CD4-positive, CD25-positive, alpha-beta regulatory T cell (primary cell): ENCODE results near the gene CD300C. TPM values are rescaled to one million over a fixed set of nuclear protein-coding genes. Genes with fewer than 3 reads are reported as not detected.
"Not testable (repeated sequence)": the region's sequence is repeated elsewhere in the genome, so short reads cannot be mapped to it uniquely, and the experiment has no call there.

Experiments used
- ATAC-seq, 2 donors: fragments of 150-1000 bp; cut with Tn5 transposase; one replicate each; pipeline ENCODE4 v1.10.0; 2021; ENCODE audit warnings: low read depth in 2 of 2, moderate number of reproducible peaks in 2 of 2, moderate library complexity in 1 of 2
- DNase-seq, 3 donors: peaks; one replicate each; pipeline versions ENCODE4 v3.0.0 to v3.0.0-alpha.2; 2012 to 2022; ENCODE audit warnings: mixed read lengths in 1 of 3
- H3K27ac ChIP-seq: one replicate; pipeline ENCODE4 v1.7.0; 2013; ENCODE audit warnings: mild to moderate bottlenecking, low read length; ENCODE audit not compliant: insufficient read depth, poor library complexity, severe bottlenecking
- H3K27me3 ChIP-seq: one replicate; pipeline ENCODE4 v1.7.0; 2013; ENCODE audit warnings: low read length; ENCODE audit not compliant: control insufficient read depth, insufficient read depth
- H3K36me3 ChIP-seq: one replicate; pipeline ENCODE4 v1.7.0; 2013; ENCODE audit warnings: mild to moderate bottlenecking, low read length, moderate library complexity; ENCODE audit not compliant: control insufficient read depth, insufficient read depth
- H3K4me1 ChIP-seq: 2 replicates; pipeline ENCODE4 v1.7.0; 2013; ENCODE audit warnings: mild to moderate bottlenecking, low read length; ENCODE audit not compliant: insufficient read depth, control insufficient read depth, poor library complexity, severe bottlenecking
- H3K4me3 ChIP-seq: one replicate; pipeline ENCODE4 v1.7.0; 2013; ENCODE audit warnings: low read depth, mild to moderate bottlenecking, low read length, moderate library complexity
- H3K9me3 ChIP-seq, 2 experiments: 1 replicate in 1 of 2; 2 replicates in 1 of 2; pipeline ENCODE4 v1.7.0; 2013; ENCODE audit warnings: low read length in 2 of 2, mild to moderate bottlenecking in 1 of 2, moderate library complexity in 1 of 2; ENCODE audit not compliant: control insufficient read depth in 2 of 2
- H3K27ac Mint-ChIP-seq, 3 donors: one replicate each; pipeline ENCODE4 v1.8.0; 2020 to 2022; ENCODE audit warnings: mild to moderate bottlenecking in 3 of 3, mixed read lengths in 3 of 3, moderate library complexity in 2 of 3
- H3K27me3 Mint-ChIP-seq: one replicate; pipeline ENCODE4 v1.8.0; 2022; ENCODE audit warnings: mild to moderate bottlenecking, mixed read lengths
- H3K36me3 Mint-ChIP-seq: one replicate; pipeline ENCODE4 v1.8.0; 2020; ENCODE audit warnings: mixed read lengths
- H3K4me1 Mint-ChIP-seq, 4 donors: one replicate each; pipeline ENCODE4 v1.8.0; 2020 to 2022; ENCODE audit warnings: mixed read lengths in 4 of 4, mild to moderate bottlenecking in 1 of 4
- H3K4me3 Mint-ChIP-seq, 4 donors: one replicate each; pipeline ENCODE4 v1.8.0; 2020 to 2022; ENCODE audit warnings: mild to moderate bottlenecking in 4 of 4, mixed read lengths in 4 of 4, moderate library complexity in 3 of 4
- H3K9me3 Mint-ChIP-seq, 7 donors: one replicate each; pipeline ENCODE4 v1.8.0; 2020 to 2022; ENCODE audit warnings: mixed read lengths in 7 of 7, mild to moderate bottlenecking in 3 of 7, moderate library complexity in 2 of 7
- polyA plus RNA-seq, 4 donors: library from polyadenylated mRNA; unstranded; fragments of 300-500 nt; fragmentation: Illumina TruSeq; gene quantifications; one replicate each; pipeline ENCODE4 v1.2.3, GENCODE V29; 2021
- total RNA-seq: library from RNA; stranded (reverse); gene quantifications from one replicate; pipeline ENCODE4 v1.2.3, GENCODE V29; 2022

CD300C gene
- total and polyA plus RNA-seq, 5 donors from 2014 or later = 0.15 TPM; not detected in 4

- Mint-ChIP-seq H3K27me3 (peaks cover 19% of the 10 kb centered on the region), H3K27ac (no peak overlapping the region)
- H3K4me3 ChIP-seq = no peak overlapping the region
Observed at GRCh38 chr17:74579900-74580299, 34.0 kb upstream of the CD300C start.

GRCh38 chr17:74578979-74579378 lies 33.1 kb upstream of the CD300C start:
- ATAC-seq (no peak), DNase-seq (no peak)
- no peaks in the 10 kb centered on the region for H3K36me3 Mint-ChIP-seq
- H3K27me3 Mint-ChIP-seq = peaks cover 12% of the 10 kb centered on the region
- peaks cover 0 to 21% (median 3%) of the 10 kb centered on the region in 4 donors for H3K4me1 Mint-ChIP-seq
- Histone ChIP-seq H3K27me3 (no peaks in the 10 kb centered on the region), H3K9me3 (no peaks in the 10 kb centered on the region), H3K36me3 (no peaks in the 10 kb centered on the region), H3K4me3 (no peak overlapping the region), H3K4me1 (no peaks in the 10 kb centered on the region), H3K27ac (no peak overlapping the region)
- peaks cover 0 to 3% (median 0%) of the 10 kb centered on the region in 7 donors for H3K9me3 Mint-ChIP-seq
- H3K4me3 Mint-ChIP-seq = no peak overlapping the region
- no peak overlapping the region for H3K27ac Mint-ChIP-seq

More at GRCh38 chr17:74579900-74580299, 34.0 kb upstream of the CD300C start:
- Mint-ChIP-seq H3K36me3 (no peaks in the 10 kb centered on the region), H3K9me3 (peaks cover 0 to 3% (median 0%) of the 10 kb centered on the region in 7 donors), H3K4me1 (peaks cover 0 to 12% (median 0%) of the 10 kb centered on the region in 4 donors), H3K4me3 (no peak overlapping the region)
- Histone ChIP-seq H3K36me3 (no peaks in the 10 kb centered on the region), H3K4me1 (no peaks in the 10 kb centered on the region), H3K27ac (no peak overlapping the region), H3K9me3 (peaks cover 0 to 4% of the 10 kb centered on the region in 2 experiments), H3K27me3 (no peaks in the 10 kb centered on the region)
- no peak for ATAC-seq
- DNase-seq = peak in 1 of 3 donors; percentile 22

GRCh38 chr17:74574489-74575142 lies 28.7 kb upstream of the CD300C start:
- ATAC-seq (no peak), DNase-seq (peak in 1 of 3 donors; percentile 25)
- no peaks in the 10 kb centered on the region for H3K36me3 ChIP-seq
- H3K27me3 Mint-ChIP-seq = peaks cover 17% of the 10 kb centered on the region
- no peaks in the 10 kb centered on the region for H3K27me3 ChIP-seq
- peaks cover 0 to 3% (median 0%) of the 10 kb centered on the region in 7 donors for H3K9me3 Mint-ChIP-seq
- H3K4me1 Mint-ChIP-seq = peaks cover 0 to 21% (median 5%) of the 10 kb centered on the region in 4 donors
- no peak overlapping the region for H3K27ac Mint-ChIP-seq
- no peaks in the 10 kb centered on the region for H3K36me3 Mint-ChIP-seq
- no peaks in the 10 kb centered on the region for H3K9me3 ChIP-seq
- no peaks in the 10 kb centered on the region for H3K4me1 ChIP-seq
- H3K4me3 Mint-ChIP-seq = no peak overlapping the region
- H3K4me3 ChIP-seq = no peak overlapping the region
- no peak overlapping the region for H3K27ac ChIP-seq

- not testable (repeated sequence) for H3K27me3 ChIP-seq, H3K9me3 Mint-ChIP-seq, H3K36me3 Mint-ChIP-seq, ATAC-seq, H3K4me1 ChIP-seq, H3K9me3 ChIP-seq, H3K27ac Mint-ChIP-seq, H3K4me3 Mint-ChIP-seq, H3K36me3 ChIP-seq, H3K4me3 ChIP-seq, H3K27ac ChIP-seq
- DNase-seq = peak in 1 of 3 donors; percentile 61
- Mint-ChIP-seq H3K4me1 (peaks cover 0 to 20% (median 5%) of the 10 kb centered on the region in 4 donors), H3K27me3 (peaks cover 14% of the 10 kb centered on the region)
Observed at GRCh38 chr17:74573635-74574034, 27.7 kb upstream of the CD300C start.

- peaks cover 5% of the 10 kb centered on the region for H3K27me3 ChIP-seq
- no peaks in the 10 kb centered on the region for H3K36me3 ChIP-seq
- Mint-ChIP-seq H3K4me3 (no peak overlapping the region), H3K9me3 (peaks cover 0 to 3% (median 0%) of the 10 kb centered on the region in 7 donors), H3K27ac (no peak overlapping the region), H3K27me3 (peaks cover 17% of the 10 kb centered on the region), H3K4me1 (peaks cover 0 to 20% (median 7%) of the 10 kb centered on the region in 4 donors), H3K36me3 (no peaks in the 10 kb centered on the region)
- H3K9me3 ChIP-seq = no peaks in the 10 kb centered on the region
- ATAC-seq (peak; percentile 26 to 28), DNase-seq (peak in 1 of 3 donors; percentile 47)
- H3K27ac ChIP-seq = no peak overlapping the region
- no peak overlapping the region for H3K4me3 ChIP-seq
- H3K4me1 ChIP-seq = no peaks in the 10 kb centered on the region
Observed at GRCh38 chr17:74573169-74573568, 27.3 kb upstream of the CD300C start.

- Mint-ChIP-seq H3K27ac (no peak overlapping the region), H3K4me3 (no peak overlapping the region), H3K27me3 (peaks cover 19% of the 10 kb centered on the region), H3K36me3 (no peaks in the 10 kb centered on the region), H3K9me3 (peaks cover 0 to 3% (median 0%) of the 10 kb centered on the region in 7 donors), H3K4me1 (peaks cover 0 to 20% (median 7%) of the 10 kb centered on the region in 4 donors)
- Histone ChIP-seq H3K27me3 (peaks cover 6% of the 10 kb centered on the region), H3K4me1 (no peaks in the 10 kb centered on the region), H3K36me3 (no peaks in the 10 kb centered on the region), H3K27ac (no peak overlapping the region), H3K9me3 (no peaks in the 10 kb centered on the region), H3K4me3 (no peak overlapping the region)
- DNase-seq (no peak), ATAC-seq (no peak)
Observed at GRCh38 chr17:74571621-74572270, 25.8 kb upstream of the CD300C start.

- Mint-ChIP-seq H3K27me3 (peaks cover 18% of the 10 kb centered on the region), H3K36me3 (no peaks in the 10 kb centered on the region), H3K27ac (no peak overlapping the region), H3K4me1 (peaks cover 0 to 15% (median 5%) of the 10 kb centered on the region in 4 donors), H3K4me3 (no peak overlapping the region), H3K9me3 (no peaks in the 10 kb centered on the region)
- no peaks in the 10 kb centered on the region for H3K4me1 ChIP-seq
- peaks cover 6% of the 10 kb centered on the region for H3K27me3 ChIP-seq
- H3K9me3 ChIP-seq = no peaks in the 10 kb centered on the region
- H3K4me3 ChIP-seq = no peak overlapping the region
- ATAC-seq (peak; percentile 34 to 45), DNase-seq (peak in 1 of 3 donors; percentile 49)
- no peak overlapping the region for H3K27ac ChIP-seq
- no peaks in the 10 kb centered on the region for H3K36me3 ChIP-seq
Observed at GRCh38 chr17:74569020-74570003, 23.4 kb upstream of the CD300C start.
